DOHH2 (cell line): ENCODE data around the gene PYDC1.

Experiments
- CTCF ChIP-seq: fragments of 200-600 bp; sonication (generic); IDR thresholded peaks from one replicate; pipeline ENCODE4 v1.5.1; 2014; ENCODE audit warnings: antibody characterized with exemption, mild to moderate bottlenecking, low read depth, low read length; ENCODE audit not compliant: poor library complexity, severe bottlenecking
- EZH2phosphoT487 ChIP-seq: fragments of 200-600 bp; sonication (generic); IDR thresholded peaks from 2 replicates; pipeline ENCODE4 v1.6.1; 2017; ENCODE audit warnings: borderline replicate concordance, mild to moderate bottlenecking, antibody characterized with exemption, low read length, moderate library complexity, mixed read lengths

DNA sequence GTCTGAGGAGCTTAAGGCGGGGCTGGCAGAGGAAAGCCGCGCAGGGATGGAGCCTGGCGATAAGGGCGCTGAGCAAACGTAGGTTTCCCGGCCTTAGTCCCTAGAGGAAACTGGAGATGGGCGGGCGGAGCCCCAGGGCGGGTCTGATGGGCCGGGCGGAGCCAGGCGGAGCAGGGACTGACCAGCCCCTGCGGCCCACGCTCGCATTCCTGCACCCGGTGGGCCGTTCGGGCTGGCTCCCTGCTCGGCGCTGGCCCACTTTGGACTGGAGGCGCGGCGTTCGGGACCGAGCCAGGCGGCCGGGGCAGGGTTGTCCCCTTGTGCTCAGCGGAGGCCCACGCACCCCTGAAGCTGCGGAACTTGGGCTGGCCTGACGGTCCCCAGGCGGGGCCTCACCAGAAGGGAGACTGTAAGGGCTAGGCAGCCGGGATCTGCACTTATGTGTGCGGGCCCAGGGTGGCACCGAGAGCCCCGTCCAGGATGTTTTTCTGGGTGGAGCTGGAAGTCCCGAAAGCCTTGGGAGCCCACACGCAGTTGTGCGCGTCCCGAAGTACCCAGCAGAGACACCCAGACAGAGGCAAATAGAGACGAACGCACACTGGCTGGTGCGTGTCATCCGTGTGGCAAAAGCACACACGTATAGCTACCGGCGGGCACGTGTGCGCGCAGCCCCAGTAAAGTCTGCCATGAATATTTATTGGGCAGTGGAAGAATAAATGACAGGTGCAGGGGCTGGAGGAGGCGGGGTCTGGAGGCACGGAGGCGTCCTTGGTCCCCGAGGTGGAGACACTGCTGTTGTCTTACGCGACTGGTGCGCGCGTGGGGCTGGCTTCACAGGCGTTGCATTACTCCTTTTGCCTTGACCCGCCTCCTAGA is 1.4 kb downstream of the PYDC1 start:
- no peak for TF ChIP-seq CTCF
- TF ChIP-seq EZH2phosphoT487: no peak
